CD8-positive, alpha-beta memory T cell (primary cell): ENCODE measurements around the gene NPW. TPM values are rescaled to one million over a fixed set of nuclear protein-coding genes. Genes with fewer than 3 reads are reported as not detected.
"Not testable (repeated sequence)": the region's sequence is repeated elsewhere in the genome, so short reads cannot be mapped to it uniquely, and the experiment has no call there.

Experiments used
- CTCF ChIA-PET: fragments of 350-600 bp; sonication (Branson Sonifier 250); formaldehyde crosslinking; loops from one replicate; lab custom pipeline; 2021; ENCODE audit warnings: antibody characterized with exemption; lab: Charles Lee
- POLR2A ChIA-PET: fragments of 350-600 bp; sonication (Branson Sonifier 250); formaldehyde crosslinking; loops from one replicate; lab custom pipeline; 2021; ENCODE audit warnings: antibody characterized with exemption; lab: Charles Lee
- DNase-seq, 5 donors: peaks; one replicate each; pipeline versions ENCODE4 v3.0.0 to v3.0.0-alpha.2; 2020 to 2022; ENCODE audit warnings: mixed read lengths in 1 of 5
- H3K27ac ChIP-seq: one replicate; pipeline ENCODE4 v1.7.0; 2013; ENCODE audit warnings: low read depth, mild to moderate bottlenecking, low read length, moderate library complexity
- H3K27me3 ChIP-seq: 2 replicates; pipeline ENCODE4 v1.7.0; 2013; ENCODE audit warnings: low read length, mild to moderate bottlenecking; ENCODE audit not compliant: insufficient read depth, poor library complexity, severe bottlenecking
- H3K36me3 ChIP-seq: 2 replicates; pipeline ENCODE4 v1.7.0; 2013; ENCODE audit warnings: mild to moderate bottlenecking, low read length, moderate library complexity; ENCODE audit not compliant: insufficient read depth
- H3K4me1 ChIP-seq: 2 replicates; pipeline ENCODE4 v1.7.0; 2013; ENCODE audit warnings: mild to moderate bottlenecking, low read length, moderate library complexity; ENCODE audit not compliant: insufficient read depth
- H3K4me3 ChIP-seq: 2 replicates; pipeline ENCODE4 v1.7.0; 2013; ENCODE audit warnings: mild to moderate bottlenecking, low read length
- H3K9me3 ChIP-seq: 2 replicates; pipeline ENCODE4 v1.7.0; 2013; ENCODE audit warnings: mild to moderate bottlenecking, low read length
- H3K27ac Mint-ChIP-seq, 8 donors: one replicate each; pipeline ENCODE4 v1.8.0; 2020 to 2021; ENCODE audit warnings: mixed read lengths in 8 of 8, mild to moderate bottlenecking in 6 of 8, inconsistent platforms in 3 of 8, moderate library complexity in 3 of 8
- H3K27me3 Mint-ChIP-seq, 2 donors: one replicate each; pipeline ENCODE4 v1.8.0; 2020 to 2021; ENCODE audit warnings: mixed read lengths in 2 of 2, mild to moderate bottlenecking in 1 of 2, moderate library complexity in 1 of 2
- H3K36me3 Mint-ChIP-seq, 3 donors: one replicate each; pipeline ENCODE4 v1.8.0; 2020 to 2021; ENCODE audit warnings: mixed read lengths in 3 of 3, inconsistent platforms in 1 of 3, mild to moderate bottlenecking in 1 of 3
- H3K4me1 Mint-ChIP-seq, 3 donors: one replicate each; pipeline ENCODE4 v1.8.0; 2020 to 2021; ENCODE audit warnings: mixed read lengths in 3 of 3, inconsistent platforms in 1 of 3, mild to moderate bottlenecking in 1 of 3
- H3K4me3 Mint-ChIP-seq, 7 donors: one replicate each; pipeline ENCODE4 v1.8.0; 2020 to 2021; ENCODE audit warnings: mixed read lengths in 7 of 7, mild to moderate bottlenecking in 6 of 7, moderate library complexity in 4 of 7, inconsistent platforms in 2 of 7
- H3K9me3 Mint-ChIP-seq, 5 donors: one replicate each; pipeline ENCODE4 v1.8.0; 2020 to 2022; ENCODE audit warnings: mixed read lengths in 5 of 5, mild to moderate bottlenecking in 3 of 5, moderate library complexity in 2 of 5, inconsistent platforms in 1 of 5
- polyA plus RNA-seq: library from polyadenylated mRNA; unstranded; fragments of 300-500 nt; fragmentation: Illumina TruSeq; gene quantifications from one replicate; pipeline ENCODE4 v1.2.3, GENCODE V29; 2021
- total RNA-seq, 2 experiments: library from RNA; stranded (reverse); gene quantifications; one replicate each; pipeline ENCODE4 v1.2.3, GENCODE V29; 2021

Gene NPW
- total and polyA plus RNA-seq, 3 experiments from 2014 or later, result 9.4 to 12.5 TPM; not detected in 1

DNA sequence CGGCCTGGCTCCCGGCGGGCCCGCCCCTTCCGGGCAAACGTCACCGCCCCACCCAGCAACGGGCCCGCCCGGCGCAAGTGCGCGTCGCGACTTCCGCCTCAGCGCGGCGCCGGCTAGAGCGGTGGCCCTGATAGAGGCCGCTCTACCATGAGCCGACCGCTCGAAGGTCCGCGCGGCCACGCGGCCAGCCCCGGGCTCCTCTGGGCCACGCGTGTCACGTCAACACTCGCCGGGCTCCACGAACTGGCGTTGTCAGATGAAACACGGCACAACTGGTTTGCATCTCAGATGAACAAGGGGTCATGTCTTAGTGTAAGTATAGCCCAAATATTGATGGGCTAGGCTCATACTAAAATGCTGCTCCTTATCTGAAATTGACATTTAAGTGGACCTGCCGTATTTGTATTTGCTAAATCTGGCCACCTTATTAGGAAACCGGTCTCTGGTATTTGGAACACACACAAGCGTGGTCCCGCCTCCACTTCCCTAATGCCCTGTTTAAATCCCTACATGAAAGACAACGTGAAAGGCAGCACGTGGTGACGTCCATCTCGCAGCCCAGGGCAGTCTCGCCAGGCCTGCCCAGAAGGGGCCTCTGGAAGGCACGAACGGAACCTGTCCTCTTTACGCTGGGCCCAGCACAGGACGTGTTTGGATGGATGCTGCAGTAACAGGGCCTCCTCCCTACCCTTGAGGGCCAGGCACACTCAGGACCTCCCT is 9.6 kb upstream of the NPW start, which contains the start of gene ZNF598:
ZNF598 (minus strand) TSS at position 31 of the 720 bp plus-strand sequence.
- Histone ChIP-seq H3K27me3 (no peaks in the 10 kb centered on the region), H3K4me1 (peaks cover 34% of the 10 kb centered on the region), H3K36me3 (no peaks in the 10 kb centered on the region), H3K27ac (peak within 1 kb of the TSS; percentile 95), H3K9me3 (no peaks in the 10 kb centered on the region), H3K4me3 (peak within 1 kb of the TSS; percentile 98)
- Mint-ChIP-seq H3K27me3 (no peaks in the 10 kb centered on the region), H3K4me1 (peaks cover 28 to 46% (median 30%) of the 10 kb centered on the region in 3 donors), H3K36me3 (peaks cover 0 to 12% (median 0%) of the 10 kb centered on the region in 3 donors), H3K9me3 (no peaks in the 10 kb centered on the region), H3K4me3 (peak within 1 kb of the TSS; percentile 90 to 96 (median 92)), H3K27ac (peak within 1 kb of the TSS; percentile 95 to 100 (median 98))
- peak; percentile 73 to 85 (median 76) for DNase-seq
- ChIA-PET CTCF (no interaction called here), POLR2A (no interaction called here)

DNA sequence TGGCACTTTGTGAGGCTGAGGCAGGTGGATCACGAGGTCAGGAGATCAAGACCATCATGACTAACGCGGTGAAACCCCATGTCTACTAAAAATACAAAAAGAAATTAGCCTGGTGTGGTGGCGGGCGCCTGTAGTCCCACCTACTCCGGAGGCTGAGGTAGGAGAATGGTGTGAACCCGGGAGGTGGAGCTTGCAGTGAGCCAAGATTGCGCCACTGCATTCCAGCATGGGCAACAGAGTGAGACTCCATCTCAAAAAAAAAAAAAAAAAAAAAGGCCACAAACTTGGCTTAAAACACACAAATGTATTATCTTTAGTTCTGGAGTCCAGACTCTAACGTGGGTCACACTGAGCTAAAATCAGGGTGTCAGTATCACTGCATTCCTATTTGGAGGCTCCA is 7.9 kb upstream of the NPW start:
- not testable (repeated sequence) for H3K36me3 Mint-ChIP-seq, H3K27ac ChIP-seq, H3K27me3 ChIP-seq, DNase-seq, H3K9me3 Mint-ChIP-seq, H3K27me3 Mint-ChIP-seq, H3K4me3 ChIP-seq, H3K36me3 ChIP-seq, H3K9me3 ChIP-seq
- ChIA-PET CTCF (interaction anchor here (1.1 to 1.5 kb wide), 3 partner anchors 11 to 141 kb away, joined by 3 to 7 read pairs (median 4); no protein-coding TSS in a partner anchor), POLR2A (interaction anchor here (0.7 kb wide), 1 partner anchor 51 kb away, joined by 3 read pairs; no protein-coding TSS in a partner anchor)
- peaks cover 32% of the 10 kb centered on the region for H3K4me1 ChIP-seq
- Mint-ChIP-seq H3K27ac (peak overlapping the region in 4 of 8 donors; percentile 17 to 74 (median 40)), H3K4me3 (peak overlapping the region in 1 of 7 donors; percentile 75), H3K4me1 (peaks cover 24 to 31% (median 24%) of the 10 kb centered on the region in 3 donors)

DNA sequence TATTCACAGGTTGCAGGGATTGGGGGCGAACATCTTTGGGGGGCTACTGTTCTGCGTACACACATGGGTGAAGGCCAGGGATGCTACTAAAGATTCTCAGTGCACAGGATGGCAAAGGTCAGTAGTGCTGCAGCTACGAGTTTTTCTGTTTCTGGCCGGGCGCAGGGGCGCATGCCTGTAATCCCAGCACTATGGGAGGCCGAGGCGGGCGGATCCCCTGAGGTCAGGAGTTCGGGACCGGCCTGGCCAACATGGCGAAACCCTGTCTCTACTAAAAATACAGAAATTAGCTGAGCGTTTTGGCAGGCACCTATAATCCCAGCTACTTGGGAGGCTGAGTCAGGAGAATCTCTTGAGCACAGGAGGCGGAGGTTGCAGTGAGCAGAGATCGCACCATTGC is 6.1 kb upstream of the NPW start:
- DNase-seq, result no peak
- H3K27me3 ChIP-seq, result no peaks in the 10 kb centered on the region
- no peak overlapping the region for H3K4me3 ChIP-seq
- CTCF ChIA-PET, result interaction anchor here (0.8 to 2.0 kb wide), 4 partner anchors 9 to 127 kb away, joined by 3 to 10 read pairs (median 4); no protein-coding TSS in a partner anchor
- Mint-ChIP-seq H3K4me1 (peaks cover 10 to 13% (median 12%) of the 10 kb centered on the region in 3 donors), H3K9me3 (no peaks in the 10 kb centered on the region), H3K4me3 (no peak overlapping the region), H3K36me3 (peaks cover 0 to 4% (median 0%) of the 10 kb centered on the region in 3 donors), H3K27me3 (peaks cover 3% of the 10 kb centered on the region in 2 donors), H3K27ac (no peak overlapping the region)
- H3K9me3 ChIP-seq, result no peaks in the 10 kb centered on the region
- no peaks in the 10 kb centered on the region for H3K36me3 ChIP-seq
- POLR2A ChIA-PET, result no interaction called here
- peaks cover 14% of the 10 kb centered on the region for H3K4me1 ChIP-seq
- H3K27ac ChIP-seq, result no peak overlapping the region

DNA sequence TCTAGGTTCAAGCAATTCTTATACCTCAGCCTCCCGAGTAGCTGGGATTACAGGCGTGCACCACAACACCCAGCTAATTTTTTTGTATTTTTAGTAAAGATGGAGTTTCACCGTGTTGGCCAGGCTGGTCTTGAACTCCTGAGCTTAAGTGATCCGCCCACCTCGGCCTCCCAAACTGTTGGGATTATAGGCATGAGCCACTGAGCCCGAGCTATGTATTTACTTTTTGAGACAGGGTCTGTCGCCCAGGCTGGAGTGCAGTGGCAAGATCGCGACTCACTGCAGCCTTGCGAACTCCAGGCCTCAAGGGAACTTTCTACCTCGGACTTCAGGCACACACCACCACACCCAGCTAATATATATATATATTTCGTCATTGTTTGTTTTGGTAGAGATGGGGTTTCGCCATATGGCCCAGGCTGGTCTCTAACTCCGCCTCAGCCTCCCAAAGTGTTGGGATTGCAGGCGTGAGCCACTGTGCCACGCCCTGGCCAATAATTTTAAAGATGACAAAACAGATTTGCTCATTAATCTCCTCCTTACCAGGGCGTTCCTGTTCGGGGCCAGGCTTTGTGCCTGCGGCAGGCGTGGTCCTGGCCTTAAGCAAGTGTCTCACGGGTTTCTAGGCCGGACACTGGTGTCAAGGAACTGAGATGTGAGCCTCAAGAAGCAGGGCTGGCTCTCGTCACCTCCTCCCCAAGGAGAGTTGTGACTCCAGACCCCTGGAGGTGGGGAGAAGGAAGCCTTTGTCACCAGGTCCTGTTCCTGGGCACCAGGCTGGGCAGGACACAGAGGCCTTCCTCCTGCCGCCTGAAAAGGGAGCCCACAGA is 4.3 kb upstream of the NPW start:
- H3K27me3 Mint-ChIP-seq, result peaks cover 8 to 11% of the 10 kb centered on the region in 2 donors

DNA sequence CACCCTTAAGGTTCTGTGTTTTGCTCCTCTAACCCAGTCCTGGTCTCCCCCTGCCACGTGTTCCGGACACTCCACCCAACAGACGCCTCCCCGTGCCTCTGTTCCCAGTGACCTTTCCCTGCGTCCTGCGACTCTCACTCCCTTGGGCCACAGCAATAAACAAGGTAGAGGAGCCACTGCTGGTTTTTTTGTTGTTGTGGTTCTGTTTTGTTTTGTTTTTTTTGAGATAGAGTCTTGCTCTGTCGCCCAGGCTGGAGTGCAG is 3.7 kb upstream of the NPW start:
- no peak for DNase-seq
- Histone ChIP-seq H3K4me1 (peaks cover 5% of the 10 kb centered on the region), H3K27me3 (peaks cover 11% of the 10 kb centered on the region), H3K9me3 (no peaks in the 10 kb centered on the region), H3K36me3 (no peaks in the 10 kb centered on the region), H3K27ac (no peak overlapping the region), H3K4me3 (no peak overlapping the region)
- Mint-ChIP-seq H3K9me3 (no peaks in the 10 kb centered on the region), H3K4me3 (no peak overlapping the region), H3K27me3 (peaks cover 12 to 16% of the 10 kb centered on the region in 2 donors), H3K27ac (no peak overlapping the region), H3K36me3 (no peaks in the 10 kb centered on the region), H3K4me1 (peaks cover 0 to 4% (median 0%) of the 10 kb centered on the region in 3 donors)
- CTCF ChIA-PET, result interaction anchor here (0.7 to 2.0 kb wide), 5 partner anchors 12 to 124 kb away, joined by 3 to 12 read pairs (median 3); no protein-coding TSS in a partner anchor
- POLR2A ChIA-PET, result no interaction called here

More for the DNA sequence above, 4.3 kb upstream of the NPW start:
- ChIA-PET CTCF (interaction anchor here (1.1 to 2.0 kb wide), 3 partner anchors 11 to 125 kb away, joined by 3 to 12 read pairs (median 3); partner anchors contain the start of genes NTHL1 and TSC2), POLR2A (no interaction called here)
- no peak overlapping the region for H3K4me3 ChIP-seq
- no peaks in the 10 kb centered on the region for H3K36me3 ChIP-seq
- H3K27ac ChIP-seq, result no peak overlapping the region
- H3K9me3 Mint-ChIP-seq, result no peaks in the 10 kb centered on the region
- no peak for DNase-seq
- H3K4me3 Mint-ChIP-seq, result no peak overlapping the region
- H3K36me3 Mint-ChIP-seq, result no peaks in the 10 kb centered on the region
- peaks cover 10% of the 10 kb centered on the region for H3K4me1 ChIP-seq
- no peak overlapping the region for H3K27ac Mint-ChIP-seq
- H3K4me1 Mint-ChIP-seq, result peaks cover 2% of the 10 kb centered on the region in 3 donors
- no peaks in the 10 kb centered on the region for H3K9me3 ChIP-seq
- H3K27me3 ChIP-seq, result peaks cover 11% of the 10 kb centered on the region

DNA sequence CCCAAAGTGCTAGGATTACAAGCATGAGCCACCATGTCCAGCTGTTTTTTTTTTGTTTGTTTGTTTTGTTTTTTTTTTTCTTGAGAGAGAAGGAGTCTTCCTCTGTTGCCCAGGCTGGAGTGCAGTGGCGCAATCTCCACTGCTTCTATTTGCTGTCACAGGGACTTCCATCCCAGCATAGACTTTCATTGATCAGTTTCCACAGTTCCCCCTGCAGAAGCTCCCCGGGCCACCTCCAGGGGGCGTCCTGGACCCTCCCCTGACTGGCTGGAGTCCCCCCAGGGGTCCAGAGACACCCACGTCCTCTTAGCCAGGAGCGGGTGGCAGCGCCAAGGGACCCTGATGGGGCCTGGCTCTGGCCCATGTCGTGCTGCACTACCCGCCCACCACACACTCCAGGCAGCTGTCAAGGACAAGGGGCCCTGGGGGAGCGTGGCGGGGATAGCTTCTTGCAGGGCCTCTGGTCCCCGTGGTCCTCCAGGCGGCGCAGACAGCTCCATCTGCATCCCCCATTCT is 3.1 kb upstream of the NPW start:
- CTCF ChIA-PET, result interaction anchor here (0.7 to 2.0 kb wide), 4 partner anchors 13 to 124 kb away, joined by 3 to 12 read pairs (median 3); no protein-coding TSS in a partner anchor
- H3K27ac Mint-ChIP-seq, result peak overlapping the region in 2 of 8 donors; percentile 23 to 43
- POLR2A ChIA-PET, result no interaction called here
- no peaks in the 10 kb centered on the region for H3K9me3 Mint-ChIP-seq
- peaks cover 0 to 5% (median 0%) of the 10 kb centered on the region in 3 donors for H3K4me1 Mint-ChIP-seq
- DNase-seq, result no peak
- no peaks in the 10 kb centered on the region for H3K36me3 Mint-ChIP-seq
- Histone ChIP-seq H3K4me1 (peaks cover 5% of the 10 kb centered on the region), H3K27ac (no peak overlapping the region), H3K4me3 (no peak overlapping the region), H3K36me3 (no peaks in the 10 kb centered on the region), H3K27me3 (peaks cover 11% of the 10 kb centered on the region), H3K9me3 (no peaks in the 10 kb centered on the region)
- no peak overlapping the region for H3K4me3 Mint-ChIP-seq
- peaks cover 14 to 22% of the 10 kb centered on the region in 2 donors for H3K27me3 Mint-ChIP-seq

DNA sequence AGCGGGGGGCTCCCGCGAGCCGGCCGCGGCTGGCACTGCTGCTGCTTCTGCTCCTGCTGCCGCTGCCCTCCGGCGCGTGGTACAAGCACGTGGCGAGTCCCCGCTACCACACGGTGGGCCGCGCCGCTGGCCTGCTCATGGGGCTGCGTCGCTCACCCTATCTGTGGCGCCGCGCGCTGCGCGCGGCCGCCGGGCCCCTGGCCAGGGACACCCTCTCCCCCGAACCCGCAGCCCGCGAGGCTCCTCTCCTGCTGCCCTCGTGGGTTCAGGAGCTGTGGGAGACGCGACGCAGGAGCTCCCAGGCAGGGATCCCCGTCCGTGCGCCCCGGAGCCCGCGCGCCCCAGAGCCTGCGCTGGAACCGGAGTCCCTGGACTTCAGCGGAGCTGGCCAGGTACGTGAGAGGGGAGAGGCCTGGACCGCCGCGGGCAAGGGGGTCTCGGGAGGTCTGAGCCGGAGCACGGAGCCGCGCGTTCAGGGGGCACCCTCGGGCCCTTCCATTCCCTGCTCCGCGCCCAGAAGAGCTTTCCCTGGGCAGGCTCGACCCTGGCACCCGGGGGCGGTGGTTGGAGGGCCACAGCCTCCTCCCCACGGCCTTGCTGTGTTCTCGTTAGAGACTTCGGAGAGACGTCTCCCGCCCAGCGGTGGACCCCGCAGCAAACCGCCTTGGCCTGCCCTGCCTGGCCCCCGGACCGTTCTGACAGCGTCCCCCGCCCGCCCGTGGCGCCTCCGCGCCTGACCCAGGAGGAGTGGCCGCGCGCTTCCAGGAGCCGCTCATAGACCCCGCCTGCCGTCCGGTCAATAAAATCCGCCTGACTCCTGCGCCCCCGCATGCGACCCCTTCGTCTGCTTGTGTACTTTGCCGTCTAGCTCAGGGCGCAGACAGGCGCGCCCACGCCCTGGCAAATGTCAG is 591 bp downstream of the NPW start:
- ChIA-PET POLR2A (interaction anchor here (1.5 kb wide), 1 partner anchor 135 kb away, joined by 6 read pairs; the partner anchor contains the start of gene TRAF7), CTCF (interaction anchor here (0.8 to 6.2 kb wide), 4 partner anchors 120 to 134 kb away, joined by 3 to 78 read pairs (median 16); partner anchors contain the start of gene TRAF7)
- Mint-ChIP-seq H3K9me3 (no peaks in the 10 kb centered on the region), H3K27ac (no peak overlapping the region), H3K27me3 (peaks cover 22 to 31% of the 10 kb centered on the region in 2 donors), H3K4me3 (peak overlapping the region in 1 of 7 donors; percentile 12), H3K36me3 (no peaks in the 10 kb centered on the region), H3K4me1 (peaks cover 6 to 19% (median 12%) of the 10 kb centered on the region in 3 donors)
- Histone ChIP-seq H3K27ac (no peak overlapping the region), H3K4me1 (peaks cover 23% of the 10 kb centered on the region), H3K36me3 (no peaks in the 10 kb centered on the region), H3K9me3 (no peaks in the 10 kb centered on the region), H3K4me3 (no peak overlapping the region), H3K27me3 (peaks cover 15% of the 10 kb centered on the region)
- no peak for DNase-seq
